ENCODE data around the gene NCAM2.

Gene NCAM2

GRCh38 chr21:21067375-21067774 lies 69.2 kb downstream of the NCAM2 start:
- Histone ChIP-seq H3K27ac (ENCODE audit: low read depth, low read length) (no peak overlapping the region), H3K27me3 (ENCODE audit: control insufficient read depth in 1 of 2, insufficient read depth in 2 of 2, low read length in 2 of 2) (no peaks in the 10 kb centered on the region), H3K4me1 (ENCODE audit: insufficient read depth, low read length) (no peaks in the 10 kb centered on the region), H3K9ac (ENCODE audit: low read length) (no peak overlapping the region), H3K36me3 (ENCODE audit: insufficient read depth, low read length) (no peaks in the 10 kb centered on the region), H3K4me3 (ENCODE audit: low read depth in 1 of 2, low read length in 2 of 2) (no peak overlapping the region), H3K9me3 (ENCODE audit: low read length) (no peaks in the 10 kb centered on the region)

GRCh38 chr21:21074305-21074704 lies 76.1 kb downstream of the NCAM2 start:
- Histone ChIP-seq H3K36me3 (ENCODE audit: insufficient read depth, low read length) (no peaks in the 10 kb centered on the region), H3K9ac (ENCODE audit: low read length) (no peak overlapping the region), H3K4me3 (ENCODE audit: low read depth in 1 of 2, low read length in 2 of 2) (no peak overlapping the region), H3K9me3 (ENCODE audit: low read length) (no peaks in the 10 kb centered on the region), H3K27me3 (ENCODE audit: control insufficient read depth in 1 of 2, insufficient read depth in 2 of 2, low read length in 2 of 2) (no peaks in the 10 kb centered on the region), H3K27ac (ENCODE audit: low read depth, low read length) (no peak overlapping the region), H3K4me1 (ENCODE audit: insufficient read depth, low read length) (no peaks in the 10 kb centered on the region)

- H3K27ac ChIP-seq (ENCODE audit: low read depth, low read length) = no peak overlapping the region
- no peak overlapping the region for H3K4me3 ChIP-seq (ENCODE audit: low read depth in 1 of 2, low read length in 2 of 2)
- H3K36me3 ChIP-seq (ENCODE audit: insufficient read depth, low read length) = no peaks in the 10 kb centered on the region
- no peaks in the 10 kb centered on the region for H3K4me1 ChIP-seq (ENCODE audit: insufficient read depth, low read length)
- no peak overlapping the region for H3K9ac ChIP-seq (ENCODE audit: low read length)
- no peaks in the 10 kb centered on the region for H3K27me3 ChIP-seq (ENCODE audit: control insufficient read depth in 1 of 2, insufficient read depth in 2 of 2, low read length in 2 of 2)
- no peaks in the 10 kb centered on the region for H3K9me3 ChIP-seq (ENCODE audit: low read length)
Observed at GRCh38 chr21:21076051-21076450, 77.8 kb downstream of the NCAM2 start.

GRCh38 chr21:21076491-21076890 lies 78.3 kb downstream of the NCAM2 start:
- no peak overlapping the region for H3K9ac ChIP-seq (ENCODE audit: low read length)
- H3K4me1 ChIP-seq (ENCODE audit: insufficient read depth, low read length) = no peaks in the 10 kb centered on the region
- H3K9me3 ChIP-seq (ENCODE audit: low read length) = no peaks in the 10 kb centered on the region
- no peaks in the 10 kb centered on the region for H3K36me3 ChIP-seq (ENCODE audit: insufficient read depth, low read length)
- H3K27me3 ChIP-seq (ENCODE audit: control insufficient read depth in 1 of 2, insufficient read depth in 2 of 2, low read length in 2 of 2) = no peaks in the 10 kb centered on the region
- no peak overlapping the region for H3K27ac ChIP-seq (ENCODE audit: low read depth, low read length)
- H3K4me3 ChIP-seq (ENCODE audit: low read depth in 1 of 2, low read length in 2 of 2) = no peak overlapping the region

- Histone ChIP-seq H3K9ac (ENCODE audit: low read length) (no peak overlapping the region), H3K27me3 (ENCODE audit: control insufficient read depth in 1 of 2, insufficient read depth in 2 of 2, low read length in 2 of 2) (no peaks in the 10 kb centered on the region), H3K36me3 (ENCODE audit: insufficient read depth, low read length) (no peaks in the 10 kb centered on the region), H3K27ac (ENCODE audit: low read depth, low read length) (no peak overlapping the region), H3K9me3 (ENCODE audit: low read length) (no peaks in the 10 kb centered on the region), H3K4me1 (ENCODE audit: insufficient read depth, low read length) (no peaks in the 10 kb centered on the region), H3K4me3 (ENCODE audit: low read depth in 1 of 2, low read length in 2 of 2) (no peak overlapping the region)
Observed at GRCh38 chr21:21079646-21080045, 81.4 kb downstream of the NCAM2 start.

GRCh38 chr21:21084179-21084578 lies 86.0 kb downstream of the NCAM2 start:
- H3K4me1 ChIP-seq (ENCODE audit: insufficient read depth, low read length) = no peaks in the 10 kb centered on the region
- H3K4me3 ChIP-seq (ENCODE audit: low read depth in 1 of 2, low read length in 2 of 2) = no peak overlapping the region
- H3K9me3 ChIP-seq (ENCODE audit: low read length) = no peaks in the 10 kb centered on the region
- no peaks in the 10 kb centered on the region for H3K27me3 ChIP-seq (ENCODE audit: control insufficient read depth in 1 of 2, insufficient read depth in 2 of 2, low read length in 2 of 2)
- no peak overlapping the region for H3K9ac ChIP-seq (ENCODE audit: low read length)
- H3K27ac ChIP-seq (ENCODE audit: low read depth, low read length) = no peak overlapping the region
- no peaks in the 10 kb centered on the region for H3K36me3 ChIP-seq (ENCODE audit: insufficient read depth, low read length)

- H3K36me3 ChIP-seq (ENCODE audit: insufficient read depth, low read length) = no peaks in the 10 kb centered on the region
- H3K9ac ChIP-seq (ENCODE audit: low read length) = no peak overlapping the region
- H3K27me3 ChIP-seq (ENCODE audit: control insufficient read depth in 1 of 2, insufficient read depth in 2 of 2, low read length in 2 of 2) = no peaks in the 10 kb centered on the region
- H3K4me1 ChIP-seq (ENCODE audit: insufficient read depth, low read length) = no peaks in the 10 kb centered on the region
- no peaks in the 10 kb centered on the region for H3K9me3 ChIP-seq (ENCODE audit: low read length)
- no peak overlapping the region for H3K27ac ChIP-seq (ENCODE audit: low read depth, low read length)
- H3K4me3 ChIP-seq (ENCODE audit: low read depth in 1 of 2, low read length in 2 of 2) = no peak overlapping the region
Observed at GRCh38 chr21:21085206-21085605, 87.0 kb downstream of the NCAM2 start.

- Histone ChIP-seq H3K27me3 (ENCODE audit: control insufficient read depth in 1 of 2, insufficient read depth in 2 of 2, low read length in 2 of 2) (no peaks in the 10 kb centered on the region), H3K27ac (ENCODE audit: low read depth, low read length) (no peak overlapping the region), H3K36me3 (ENCODE audit: insufficient read depth, low read length) (no peaks in the 10 kb centered on the region), H3K9me3 (ENCODE audit: low read length) (no peaks in the 10 kb centered on the region), H3K4me3 (ENCODE audit: low read depth in 1 of 2, low read length in 2 of 2) (no peak overlapping the region), H3K9ac (ENCODE audit: low read length) (no peak overlapping the region), H3K4me1 (ENCODE audit: insufficient read depth, low read length) (no peaks in the 10 kb centered on the region)
Observed at GRCh38 chr21:21096956-21097355, 98.7 kb downstream of the NCAM2 start.

- Histone ChIP-seq H3K36me3 (ENCODE audit: insufficient read depth, low read length) (no peaks in the 10 kb centered on the region), H3K9me3 (ENCODE audit: low read length) (no peaks in the 10 kb centered on the region), H3K4me1 (ENCODE audit: insufficient read depth, low read length) (no peaks in the 10 kb centered on the region), H3K9ac (ENCODE audit: low read length) (no peak overlapping the region), H3K27ac (ENCODE audit: low read depth, low read length) (no peak overlapping the region), H3K4me3 (ENCODE audit: low read depth in 1 of 2, low read length in 2 of 2) (no peak overlapping the region), H3K27me3 (ENCODE audit: control insufficient read depth in 1 of 2, insufficient read depth in 2 of 2, low read length in 2 of 2) (no peaks in the 10 kb centered on the region)
Observed at GRCh38 chr21:21097466-21097865, 99.3 kb downstream of the NCAM2 start.

GRCh38 chr21:21101911-21102310 lies 103.7 kb downstream of the NCAM2 start:
- Histone ChIP-seq H3K27me3 (ENCODE audit: control insufficient read depth in 1 of 2, insufficient read depth in 2 of 2, low read length in 2 of 2) (no peaks in the 10 kb centered on the region), H3K9me3 (ENCODE audit: low read length) (no peaks in the 10 kb centered on the region), H3K4me1 (ENCODE audit: insufficient read depth, low read length) (no peaks in the 10 kb centered on the region), H3K27ac (ENCODE audit: low read depth, low read length) (no peak overlapping the region), H3K4me3 (ENCODE audit: low read depth in 1 of 2, low read length in 2 of 2) (no peak overlapping the region), H3K9ac (ENCODE audit: low read length) (no peak overlapping the region), H3K36me3 (ENCODE audit: insufficient read depth, low read length) (no peaks in the 10 kb centered on the region)

GRCh38 chr21:21102896-21103295 lies 104.7 kb downstream of the NCAM2 start:
- H3K36me3 ChIP-seq (ENCODE audit: insufficient read depth, low read length) = no peaks in the 10 kb centered on the region
- no peak overlapping the region for H3K4me3 ChIP-seq (ENCODE audit: low read depth in 1 of 2, low read length in 2 of 2)
- no peaks in the 10 kb centered on the region for H3K4me1 ChIP-seq (ENCODE audit: insufficient read depth, low read length)
- no peaks in the 10 kb centered on the region for H3K27me3 ChIP-seq (ENCODE audit: control insufficient read depth in 1 of 2, insufficient read depth in 2 of 2, low read length in 2 of 2)
- no peak overlapping the region for H3K27ac ChIP-seq (ENCODE audit: low read depth, low read length)
- no peak overlapping the region for H3K9ac ChIP-seq (ENCODE audit: low read length)
- no peaks in the 10 kb centered on the region for H3K9me3 ChIP-seq (ENCODE audit: low read length)

- H3K9ac ChIP-seq (ENCODE audit: low read length) = no peak overlapping the region
- no peaks in the 10 kb centered on the region for H3K9me3 ChIP-seq (ENCODE audit: low read length)
- H3K36me3 ChIP-seq (ENCODE audit: insufficient read depth, low read length) = no peaks in the 10 kb centered on the region
- no peaks in the 10 kb centered on the region for H3K27me3 ChIP-seq (ENCODE audit: control insufficient read depth in 1 of 2, insufficient read depth in 2 of 2, low read length in 2 of 2)
- no peak overlapping the region for H3K4me3 ChIP-seq (ENCODE audit: low read depth in 1 of 2, low read length in 2 of 2)
- no peaks in the 10 kb centered on the region for H3K4me1 ChIP-seq (ENCODE audit: insufficient read depth, low read length)
- H3K27ac ChIP-seq (ENCODE audit: low read depth, low read length) = no peak overlapping the region
Observed at GRCh38 chr21:21103692-21104091, 105.5 kb downstream of the NCAM2 start.
